Effector CD8-positive, alpha-beta T cell (primary cell): ENCODE measurements around the gene PDPK1.

Source experiments
- DNase-seq: peaks from one replicate; lab custom pipeline; 2025; lab: John Stamatoyannopoulos, UW
- total RNA-seq, 4 experiments: gene quantifications; one replicate each; lab custom pipeline; 2026; lab: John Stamatoyannopoulos, UW

PDPK1 gene
- 74.0 to 111 (median 93.0) reads per million in 4 experiments for total RNA-seq

DNA sequence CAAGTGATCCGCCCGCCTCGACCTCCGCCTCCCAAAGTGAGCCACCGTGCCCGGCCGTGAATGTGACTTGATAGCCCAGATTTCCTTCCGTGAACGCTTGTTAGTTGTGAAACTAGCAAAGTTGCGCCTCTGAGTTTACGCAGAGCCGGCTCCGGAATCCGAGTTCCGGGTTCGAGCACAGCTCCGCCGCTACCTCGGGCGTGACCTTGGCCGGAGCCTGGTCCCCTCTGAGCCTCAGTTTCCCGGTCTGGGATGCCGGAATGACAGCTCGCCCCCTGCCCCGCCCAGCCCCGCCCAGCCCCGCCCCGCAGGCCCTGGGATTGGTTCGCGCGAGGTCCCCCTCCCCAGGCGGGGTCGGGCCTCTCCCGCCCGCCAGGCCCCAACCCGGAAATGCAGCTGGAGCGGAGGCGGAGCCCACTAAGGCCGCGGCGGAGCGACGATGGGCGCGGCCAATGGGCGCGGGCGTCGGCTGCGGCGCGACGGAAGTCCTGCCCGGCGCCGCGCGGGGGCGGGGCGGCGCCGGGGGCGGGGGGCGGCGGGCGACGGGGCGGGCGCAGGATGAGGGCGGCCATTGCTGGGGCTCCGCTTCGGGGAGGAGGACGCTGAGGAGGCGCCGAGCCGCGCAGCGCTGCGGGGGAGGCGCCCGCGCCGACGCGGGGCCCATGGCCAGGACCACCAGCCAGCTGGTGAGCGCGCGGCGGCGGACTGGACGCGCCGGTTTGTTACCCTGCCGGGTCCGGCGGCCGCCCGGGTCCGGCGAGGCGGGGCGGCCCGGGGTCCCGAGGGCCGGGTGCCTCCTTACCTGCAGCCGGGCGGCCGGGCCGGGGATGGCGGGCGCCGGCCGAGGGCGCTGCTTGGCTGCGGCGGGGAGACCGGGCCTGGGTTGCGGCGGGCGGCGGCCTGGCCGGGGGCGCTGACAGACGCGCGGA is at the start of gene PDPK1:
Gene PDPK1 (plus strand): TSS at position 571 of the 929 bp plus-strand sequence. CDS start 92 bp downstream, at position 663.
- peak; percentile 90 for DNase-seq

DNA sequence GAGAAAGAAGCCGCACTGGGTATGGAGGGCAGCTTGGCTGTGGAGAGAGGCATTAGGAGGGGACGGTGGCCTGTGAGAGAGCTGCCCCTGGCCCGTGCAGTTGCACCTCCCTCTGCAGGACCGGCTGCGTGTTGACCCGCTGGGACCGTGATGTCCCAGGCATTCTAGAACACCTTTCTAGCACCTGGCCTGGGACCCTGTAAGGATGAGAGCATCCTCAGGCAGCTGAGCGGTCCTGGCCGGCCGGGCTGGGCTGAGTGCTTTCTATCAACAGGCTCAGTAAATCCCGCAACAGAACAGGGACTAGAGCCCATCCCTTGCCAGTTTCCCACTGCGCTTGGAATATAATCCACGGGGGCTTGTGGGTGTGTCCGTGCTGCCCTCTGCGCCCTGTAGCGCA is 48.2 kb upstream of the PDPK1 start:
- DNase-seq = no peak

DNA sequence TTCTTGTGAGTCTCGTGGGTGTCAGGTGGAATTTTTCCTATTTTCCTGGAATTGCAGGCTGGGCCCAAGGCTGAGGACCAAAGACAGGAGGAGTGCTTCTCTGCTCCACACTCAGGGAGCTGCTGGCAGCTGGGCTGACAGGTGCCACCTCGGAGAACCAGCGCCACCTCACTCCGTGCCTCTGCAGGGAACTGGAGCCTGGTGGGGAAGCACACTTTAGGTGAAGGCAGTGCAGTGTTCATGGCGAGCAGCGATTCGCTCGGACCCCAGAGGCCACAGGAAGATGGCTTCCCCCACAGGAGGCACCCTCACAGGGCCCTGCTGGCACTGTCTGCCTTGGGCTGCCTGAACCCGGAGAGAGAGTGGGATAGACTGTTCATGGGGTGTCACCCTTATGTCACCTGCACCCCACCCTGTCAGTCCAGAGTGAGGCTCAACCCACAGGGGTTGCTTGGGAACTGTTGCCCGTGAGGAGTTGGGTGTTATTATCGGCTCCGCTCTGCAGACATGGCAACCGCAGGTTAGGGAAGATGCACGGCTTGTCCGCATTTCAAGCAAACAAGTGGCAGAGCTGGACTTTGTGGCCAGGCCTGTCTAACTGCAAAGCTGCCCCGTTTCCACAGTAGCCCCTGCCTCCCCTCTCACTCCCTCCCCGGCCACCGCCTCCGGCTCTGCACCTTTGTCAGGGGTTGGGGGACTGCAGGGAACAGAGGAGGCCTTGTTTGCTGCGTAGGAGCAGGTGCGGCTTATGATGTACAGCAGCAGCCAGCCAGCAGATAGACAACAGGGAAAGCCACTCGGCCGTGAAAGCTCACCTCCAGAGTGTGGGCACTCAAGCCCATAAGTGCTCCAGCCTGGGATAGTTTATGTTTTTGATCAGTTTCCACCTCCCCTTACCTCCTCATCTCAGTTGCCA is 47.4 kb upstream of the PDPK1 start:
- no peak for DNase-seq

DNA sequence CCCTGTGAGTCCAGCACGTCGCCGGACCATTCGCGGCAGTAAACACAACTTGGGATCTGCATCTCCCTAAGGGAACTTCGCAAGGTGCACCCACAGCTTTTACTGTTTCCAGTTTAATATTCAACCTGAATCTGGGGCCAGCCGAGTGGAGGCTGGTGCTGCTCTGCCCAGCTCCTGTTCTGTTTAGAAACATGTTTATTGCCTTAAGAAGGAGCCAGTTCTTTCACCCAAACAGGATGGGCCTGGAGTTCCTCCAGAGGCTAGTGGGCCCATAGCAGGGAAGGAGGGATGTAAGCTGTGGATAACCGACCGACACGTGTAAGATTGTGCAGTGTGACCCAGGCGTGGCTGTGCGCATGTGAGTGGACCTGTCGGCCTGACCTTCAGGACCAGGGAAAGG is 45.5 kb upstream of the PDPK1 start:
- DNase-seq = no peak

DNA sequence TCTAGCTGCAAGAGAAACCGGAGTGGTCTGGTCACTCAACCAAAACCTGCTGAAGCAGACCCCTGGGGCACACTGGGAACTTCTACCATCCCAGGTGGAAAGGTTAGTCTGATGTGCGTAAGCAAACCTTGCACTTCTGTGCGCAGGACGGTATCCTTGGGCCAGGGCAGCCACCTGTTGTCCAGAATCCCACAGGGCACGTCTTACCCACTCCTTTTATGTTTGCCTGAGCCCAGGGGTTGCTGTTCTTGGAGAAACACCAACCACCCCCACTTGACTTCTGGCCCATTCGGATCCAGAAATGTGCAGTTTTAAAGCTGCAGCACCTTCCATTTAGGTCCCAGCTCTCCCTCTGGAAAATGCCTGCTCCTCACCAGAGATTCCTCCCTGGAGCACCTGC is 44.2 kb upstream of the PDPK1 start:
- DNase-seq = no peak

DNA sequence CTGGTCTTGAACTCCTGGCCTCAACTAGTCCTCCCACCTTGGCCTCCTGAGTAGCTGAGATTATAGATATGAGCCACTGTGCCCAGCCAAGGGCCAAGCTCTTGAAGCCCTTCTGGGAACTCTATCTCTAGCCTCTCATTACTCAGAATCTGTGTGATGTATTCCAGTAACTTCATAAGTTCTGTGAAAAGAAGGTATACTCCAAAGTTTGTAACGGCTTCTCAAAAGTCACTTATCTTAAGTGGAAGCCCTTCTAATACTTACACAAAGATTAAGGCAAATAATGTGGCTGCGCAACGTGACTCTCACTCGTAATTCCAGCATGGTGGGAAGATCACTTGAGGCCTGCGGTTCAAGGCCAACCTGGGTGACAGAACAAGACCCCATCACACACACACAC is 43.2 kb upstream of the PDPK1 start:
- no peak for DNase-seq

DNA sequence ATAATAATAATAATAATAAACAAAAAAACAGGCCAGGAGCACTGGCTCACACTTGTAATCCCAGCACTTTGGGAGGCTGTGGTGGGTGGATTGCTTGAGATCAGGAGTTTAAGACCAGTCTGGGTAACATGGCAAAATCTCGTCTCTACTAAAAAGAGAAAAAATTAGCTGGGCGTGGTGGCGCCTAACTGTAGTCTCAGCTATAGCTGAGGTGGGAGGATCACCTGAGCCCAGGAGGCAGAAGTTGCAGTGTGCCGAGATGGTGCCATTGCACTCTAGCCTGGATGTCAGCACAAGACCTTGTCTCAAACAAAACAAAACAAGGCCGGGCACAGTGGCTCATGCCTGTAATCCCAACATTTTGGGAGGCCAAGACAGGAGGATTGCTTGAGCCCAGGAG is 42.8 kb upstream of the PDPK1 start:
- no peak for DNase-seq

DNA sequence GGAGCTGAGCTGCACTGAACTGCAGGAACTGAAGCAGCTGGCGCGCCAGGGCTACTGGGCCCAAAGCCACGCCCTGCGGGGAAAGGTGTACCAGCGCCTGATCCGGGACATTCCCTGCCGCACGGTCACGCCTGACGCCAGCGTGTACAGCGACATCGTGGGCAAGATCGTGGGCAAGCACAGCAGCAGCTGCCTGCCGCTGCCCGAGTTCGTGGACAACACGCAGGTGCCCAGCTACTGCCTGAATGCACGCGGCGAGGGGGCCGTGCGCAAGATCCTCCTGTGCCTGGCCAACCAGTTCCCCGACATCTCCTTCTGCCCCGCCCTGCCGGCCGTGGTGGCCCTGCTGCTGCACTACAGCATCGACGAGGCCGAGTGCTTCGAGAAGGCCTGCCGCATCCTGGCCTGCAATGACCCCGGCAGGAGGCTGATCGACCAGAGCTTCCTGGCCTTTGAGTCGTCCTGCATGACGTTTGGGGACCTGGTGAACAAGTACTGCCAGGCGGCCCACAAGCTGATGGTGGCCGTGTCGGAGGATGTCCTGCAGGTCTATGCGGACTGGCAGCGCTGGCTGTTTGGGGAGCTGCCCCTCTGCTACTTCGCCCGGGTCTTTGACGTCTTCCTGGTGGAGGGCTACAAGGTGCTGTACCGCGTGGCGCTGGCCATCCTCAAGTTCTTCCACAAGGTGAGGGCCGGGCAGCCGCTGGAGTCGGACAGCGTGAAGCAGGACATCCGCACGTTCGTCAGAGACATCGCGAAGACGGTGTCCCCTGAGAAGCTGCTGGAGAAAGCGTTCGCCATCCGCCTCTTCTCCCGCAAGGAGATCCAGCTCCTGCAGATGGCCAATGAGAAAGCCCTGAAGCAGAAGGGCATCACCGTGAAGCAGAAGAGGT is 41.4 kb upstream of the PDPK1 start:
- no peak for DNase-seq

DNA sequence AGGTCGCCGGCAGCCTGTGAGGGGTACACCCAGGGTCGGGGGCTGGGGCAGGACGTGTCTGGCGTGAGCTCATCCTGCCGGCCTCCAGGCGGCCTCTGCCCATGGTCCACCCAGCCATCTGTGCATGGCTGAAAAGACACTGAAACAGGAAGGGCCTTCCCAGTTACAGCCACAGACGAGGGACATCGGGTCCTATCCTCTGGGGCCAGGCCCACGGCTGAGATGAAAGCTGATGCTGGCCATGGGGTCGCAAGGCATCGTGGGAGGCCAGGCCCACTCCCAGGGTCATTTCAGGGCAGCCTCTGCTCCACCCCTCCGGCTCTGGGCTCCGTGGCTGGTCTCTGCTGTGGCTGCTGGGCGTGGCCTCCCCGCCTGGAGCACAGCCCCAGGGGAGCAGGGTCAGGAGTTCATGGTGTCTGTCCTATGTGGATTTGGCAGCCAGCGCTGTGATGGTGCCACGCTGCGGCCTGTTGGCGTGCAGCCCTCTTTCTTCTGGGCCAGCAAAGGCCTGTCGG is 40.6 kb upstream of the PDPK1 start:
- DNase-seq = no peak

DNA sequence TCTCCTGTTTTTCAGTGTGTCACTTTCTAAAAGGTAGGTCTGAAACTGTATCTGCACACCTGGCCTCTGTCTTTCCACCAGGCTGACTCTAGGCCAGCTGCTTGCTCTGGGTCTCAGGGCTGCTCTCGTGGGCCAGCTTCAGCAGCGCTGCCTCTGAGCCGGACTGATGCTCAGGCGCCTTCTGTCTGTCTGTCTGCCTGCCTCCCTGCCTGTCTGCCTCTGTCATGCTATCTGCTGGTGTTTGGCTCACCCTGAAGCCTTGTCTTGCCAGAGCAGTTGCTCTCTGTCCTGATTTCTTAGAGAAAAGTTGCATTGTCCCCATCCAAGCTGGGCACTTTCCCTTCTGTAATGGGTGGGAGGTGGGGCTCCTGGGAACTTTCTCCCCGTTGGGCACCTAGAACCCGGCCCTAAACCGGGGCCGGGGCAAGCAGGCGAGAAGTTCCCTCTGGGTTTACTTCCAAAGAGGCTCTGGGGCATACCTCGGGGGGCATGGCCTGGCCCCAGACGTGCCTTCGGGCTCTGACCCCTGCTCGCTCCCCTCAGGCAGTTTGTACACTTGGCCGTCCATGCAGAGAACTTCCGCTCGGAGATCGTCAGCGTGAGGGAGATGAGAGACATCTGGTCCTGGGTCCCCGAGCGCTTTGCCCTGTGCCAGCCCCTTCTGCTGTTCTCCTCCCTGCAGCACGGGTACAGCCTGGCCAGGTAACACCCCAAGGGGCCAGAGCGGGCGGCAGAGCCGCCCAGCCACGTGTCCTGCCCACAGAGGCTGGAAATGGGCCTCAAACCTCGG is 39.9 kb upstream of the PDPK1 start:
- no peak for DNase-seq

DNA sequence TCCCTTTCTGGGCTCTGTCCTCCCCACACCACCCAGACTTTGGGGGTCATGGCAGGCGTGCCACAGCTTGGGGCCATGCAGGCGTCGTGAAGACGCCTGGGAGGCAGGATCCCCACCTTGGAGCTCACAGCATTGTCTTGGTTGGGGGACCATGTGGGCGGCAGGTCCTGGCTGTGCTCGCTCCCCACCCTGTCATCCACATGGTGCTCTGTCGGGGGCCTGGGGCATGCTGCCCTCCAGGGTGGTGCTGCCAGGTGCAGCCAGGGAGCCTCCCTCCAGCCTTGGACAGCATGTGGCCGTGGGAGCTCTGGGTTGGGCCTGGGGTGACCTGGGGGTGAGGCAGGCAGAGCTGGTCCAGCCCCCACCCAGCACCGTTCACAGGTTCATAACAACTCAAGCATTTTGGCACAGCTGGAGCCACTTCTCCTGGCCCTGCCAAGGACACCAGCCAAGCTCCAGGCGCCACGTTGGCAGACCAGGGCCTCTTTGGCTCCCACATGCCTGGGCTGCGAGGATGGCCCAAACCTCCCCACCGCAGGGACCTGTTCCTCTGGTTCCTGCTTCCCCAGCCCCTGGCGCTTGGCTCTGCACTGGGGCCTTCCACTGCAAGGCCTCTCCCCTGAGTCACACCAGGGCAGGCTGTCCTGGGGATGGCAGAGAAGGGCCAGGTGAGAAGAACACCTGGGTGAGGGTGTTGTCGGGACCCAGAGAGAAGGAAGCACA is 39.1 kb upstream of the PDPK1 start:
- DNase-seq = no peak

DNA sequence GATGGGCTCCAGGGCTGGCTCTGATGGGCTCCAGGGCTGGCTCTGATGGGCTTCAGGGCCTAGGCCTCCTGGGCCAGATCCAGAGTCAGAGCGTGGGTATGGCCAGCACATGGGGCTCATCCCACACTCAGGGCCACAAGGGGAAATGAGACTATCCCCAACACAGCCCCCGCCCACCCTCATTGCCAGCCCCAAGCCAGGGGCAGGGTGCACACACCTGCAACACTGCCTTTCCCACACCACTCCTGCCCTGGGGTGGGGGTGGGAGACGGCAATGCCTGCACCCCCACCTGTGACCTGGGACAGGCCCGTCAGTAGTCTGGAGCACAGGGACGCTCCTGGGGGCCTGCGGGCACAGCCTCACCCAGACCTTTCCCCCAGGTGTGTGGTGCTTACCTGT is 38.4 kb upstream of the PDPK1 start:
- no peak for DNase-seq

DNA sequence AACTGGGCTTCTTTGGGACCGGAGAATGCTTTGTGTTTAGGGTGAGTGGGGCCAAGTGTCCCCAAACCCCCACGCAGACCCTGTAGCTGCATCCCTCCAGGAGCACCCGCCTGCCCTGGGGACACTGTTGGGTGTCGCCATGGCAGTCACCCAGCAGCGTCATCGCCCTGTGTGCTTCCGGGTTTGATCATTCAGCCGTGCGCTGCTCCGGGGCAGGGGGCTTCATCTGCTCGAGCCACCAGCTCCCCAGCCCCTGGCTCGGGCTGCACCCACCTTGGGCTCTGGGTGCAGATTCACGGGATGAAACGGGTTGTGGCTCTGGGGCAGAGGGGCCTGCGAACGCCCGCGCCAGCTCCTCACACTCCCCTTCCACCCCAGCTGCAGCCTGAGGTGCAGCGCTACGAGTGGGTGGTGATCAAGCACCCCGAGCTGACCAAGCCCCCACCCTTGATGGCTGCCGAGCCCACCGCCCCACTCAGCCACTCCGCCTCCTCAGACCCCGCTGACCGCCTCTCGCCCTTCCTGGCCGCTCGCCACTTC is 37.9 kb upstream of the PDPK1 start:
- DNase-seq = no peak

DNA sequence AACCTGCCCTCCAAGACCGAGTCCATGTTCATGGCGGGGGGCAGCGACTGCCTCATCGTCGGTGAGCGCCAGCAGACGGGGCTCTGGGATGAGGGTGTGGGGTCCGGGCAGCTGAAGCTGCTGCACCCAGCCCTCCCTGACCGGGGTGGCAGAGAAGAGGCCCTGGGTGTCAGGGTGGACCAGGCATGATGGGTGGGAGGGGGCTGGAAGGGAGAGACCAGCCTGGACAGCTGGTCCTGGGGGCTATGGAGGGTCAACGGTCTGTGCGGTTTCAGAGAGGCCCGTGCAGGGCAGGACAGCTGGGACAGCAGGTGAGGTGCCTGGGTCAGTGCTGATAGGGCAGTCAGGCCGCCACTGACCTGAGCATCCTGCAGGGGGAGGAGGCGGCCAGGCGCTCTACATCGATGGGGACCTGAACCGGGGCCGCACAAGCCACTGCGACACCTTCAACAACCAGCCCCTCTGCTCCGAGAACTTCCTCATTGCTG is 37.3 kb upstream of the PDPK1 start:
- no peak for DNase-seq

DNA sequence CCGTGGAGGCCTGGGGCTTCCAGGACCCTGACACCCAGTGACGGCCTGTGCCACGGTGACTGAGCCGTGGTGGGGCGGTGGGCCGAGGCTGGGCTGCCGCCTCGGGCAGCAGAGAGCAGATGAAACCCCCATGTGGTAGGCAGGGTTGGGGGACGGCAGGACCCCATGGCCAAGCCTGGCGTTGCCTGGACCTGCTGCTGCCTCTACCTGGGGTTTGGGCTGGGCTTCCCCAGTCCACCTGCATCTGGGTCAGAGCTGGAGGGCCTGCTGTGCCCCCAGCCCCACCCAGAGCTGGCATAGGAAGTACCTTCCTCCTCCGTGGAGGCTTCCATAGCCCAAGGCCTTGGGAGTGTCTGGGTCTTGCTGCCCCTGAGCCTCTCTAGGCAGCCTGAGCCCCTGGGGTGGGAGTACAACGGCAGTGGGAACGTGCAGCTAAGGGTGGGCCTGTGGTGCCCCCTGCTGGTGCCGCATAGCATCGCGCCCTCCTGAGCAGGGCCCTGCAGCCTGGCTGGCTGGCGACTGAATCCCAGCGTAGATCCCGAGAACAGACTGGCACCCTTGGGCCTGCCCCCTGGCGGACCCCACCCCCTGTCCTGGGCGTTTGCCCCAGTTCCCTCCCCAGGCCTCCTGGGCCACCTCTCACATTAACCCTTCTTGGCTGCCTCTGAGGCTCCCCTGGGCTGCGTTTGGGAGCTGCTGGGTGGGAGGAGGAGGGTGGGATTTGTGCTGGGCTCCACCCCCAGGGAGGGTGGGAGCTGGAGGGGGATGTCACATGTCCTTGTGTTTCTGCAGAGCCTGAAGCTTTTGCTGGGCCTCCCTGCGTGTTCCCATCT is 36.7 kb upstream of the PDPK1 start:
- DNase-seq = peak; percentile 69

DNA sequence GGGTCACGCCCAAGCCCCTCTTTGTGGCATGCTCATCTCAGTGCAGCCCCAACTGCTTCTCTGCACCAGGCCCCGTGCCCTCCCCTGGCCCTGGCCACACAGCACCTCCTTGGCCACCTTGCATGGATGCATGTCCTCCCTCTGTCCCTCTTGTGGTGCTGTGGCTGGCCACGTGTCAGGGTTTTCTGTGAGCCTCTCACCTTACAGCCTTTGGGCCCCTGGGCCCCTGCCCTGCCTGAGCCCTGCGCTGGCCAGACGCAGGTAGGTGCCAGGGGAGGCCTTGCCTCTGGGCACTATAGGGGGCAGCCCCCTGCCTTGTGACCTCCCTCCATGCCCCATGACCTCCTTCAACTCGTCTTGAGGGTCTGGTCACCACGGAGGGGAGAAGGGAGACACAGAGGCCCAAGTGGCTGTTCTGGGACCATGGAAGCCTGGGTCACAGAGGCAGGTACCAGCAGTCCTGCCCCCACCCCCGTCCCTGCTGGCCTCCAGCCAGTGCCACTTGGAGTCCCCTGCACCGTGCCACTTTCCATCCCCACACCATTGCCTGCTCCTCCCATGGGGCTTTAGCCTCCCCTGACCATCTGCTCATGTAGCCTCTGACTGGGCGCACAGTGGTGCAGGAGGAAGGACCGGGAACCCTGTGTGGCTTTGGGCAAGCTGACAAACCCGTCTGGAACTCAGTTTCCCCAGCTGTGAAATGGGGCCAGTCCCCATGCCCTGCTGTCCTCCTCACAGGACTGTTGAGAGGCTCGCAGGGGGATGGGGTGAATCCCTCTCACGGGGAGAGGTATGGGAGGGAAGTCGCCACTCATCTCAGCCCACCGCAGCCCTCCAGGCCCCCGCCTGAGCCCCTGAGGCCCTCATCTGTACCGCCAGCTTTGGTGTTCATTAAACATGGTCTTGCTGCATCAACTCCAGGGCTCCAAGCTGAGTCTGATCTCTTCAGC is 35.6 kb upstream of the PDPK1 start:
- DNase-seq = no peak

DNA sequence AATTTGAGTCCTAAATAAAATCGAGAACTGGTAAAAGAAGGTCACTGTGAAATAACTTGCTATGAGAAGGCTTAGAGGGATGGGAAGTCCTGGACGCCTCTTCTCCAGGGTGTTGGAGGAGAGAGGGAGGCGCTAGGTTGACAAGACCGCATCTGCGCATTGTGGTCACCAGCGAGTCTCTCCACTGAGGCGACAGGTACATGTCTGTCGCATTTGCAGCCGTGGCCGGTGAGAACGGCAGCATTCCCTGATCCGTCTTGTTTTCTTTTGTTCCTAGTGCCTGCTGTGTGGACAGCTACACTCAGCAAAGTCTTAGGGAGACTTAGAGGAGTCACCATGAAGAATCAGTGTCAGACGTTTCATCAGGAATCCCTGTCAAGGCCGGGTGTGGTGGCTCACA is 32.1 kb upstream of the PDPK1 start:
- DNase-seq = no peak
